Uterus (tissue), 4 donors: ENCODE data around the gene MFSD2A. TPM values are rescaled to one million over a fixed set of nuclear protein-coding genes. Genes with fewer than 3 reads are reported as not detected.
A peak's percentile ranks its signal among the peaks of the same experiment; 100 is the strongest.
"Not testable (repeated sequence)": the region's sequence is repeated elsewhere in the genome, so short reads cannot be mapped to it uniquely, and the experiment has no call there.

Experiments
- DNase-seq, 2 donors: peaks; one replicate each; pipeline ENCODE4 v3.0.0-alpha.2; 2019 to 2020
- H3K27ac ChIP-seq, 2 donors: fragments of 200-600 bp; sonication (generic); 1 replicate in 1 of 2; 2 replicates in 1 of 2; pipeline ENCODE4 v1.5.1; 2016 to 2018
- H3K27me3 ChIP-seq, 2 donors: fragments of 200-600 bp; sonication (generic); one replicate each; pipeline ENCODE4 v1.5.1; 2018 to 2019; ENCODE audit warnings: control low read depth in 1 of 2
- H3K36me3 ChIP-seq, 2 donors: fragments of 200-600 bp; sonication (generic); one replicate each; pipeline ENCODE4 v1.5.1; 2019; ENCODE audit warnings: control low read depth in 1 of 2
- H3K4me1 ChIP-seq, 2 donors: fragments of 200-600 bp; sonication (generic); one replicate each; pipeline ENCODE4 v1.5.1; 2018 to 2019; ENCODE audit warnings: control low read depth in 1 of 2
- H3K4me3 ChIP-seq, 2 donors: fragments of 200-600 bp; sonication (generic); 1 replicate in 1 of 2; 2 replicates in 1 of 2; pipeline ENCODE4 v1.5.1; 2018 to 2019; ENCODE audit warnings: mild to moderate bottlenecking in 1 of 2
- H3K9me3 ChIP-seq, 2 donors: fragments of 200-600 bp; sonication (generic); one replicate each; pipeline ENCODE4 v1.5.1; 2019; ENCODE audit warnings: control low read depth in 1 of 2
- CTCF ChIP-seq, 4 experiments: fragments of 200-600 bp in 2 of 4; fragments of 450-650 bp in 2 of 4; sonication (generic) in 2 of 4; IDR thresholded peaks; one replicate each; pipeline ENCODE4 v1.5.1; 2016 to 2019; ENCODE audit warnings: antibody characterized with exemption in 4 of 4, mild to moderate bottlenecking in 2 of 4, moderate library complexity in 1 of 4
- POLR2A ChIP-seq, 2 donors: fragments of 450-650 bp; IDR thresholded peaks; one replicate each; pipeline ENCODE4 v1.6.1; 2016; ENCODE audit warnings: antibody characterized with exemption in 2 of 2, mild to moderate bottlenecking in 1 of 2, moderate library complexity in 1 of 2
- intact Hi-C: fragments of 100-400 bp; cut with DNase I; formaldehyde crosslinking; loops from one replicate; pipeline ENCODE4 v1.15.1; 2023; ENCODE audit warnings: low total_unique reads
- total RNA-seq, 4 donors: library from RNA; depleted of rRNA in 3 of 4; stranded (reverse); fragments of >200 nt in 3 of 4; gene quantifications; one replicate each; pipeline versions ENCODE4 v1.1.0 to v1.2.4, GENCODE V29; 2014 to 2023
- donor health status: DM: yes; HTN: yes; CAD: no.

The MFSD2A gene
- total RNA-seq, 4 donors from 2014 or later: 2.0 to 16.2 (median 6.5) TPM

- H3K4me3 ChIP-seq: no peak overlapping the region
- H3K27ac ChIP-seq: no peak overlapping the region
- H3K4me1 ChIP-seq: no peaks in the 10 kb centered on the region
- no peaks in the 10 kb centered on the region for H3K36me3 ChIP-seq
- H3K9me3 ChIP-seq: no peaks in the 10 kb centered on the region
- no peak for DNase-seq
- intact Hi-C loops: no loop called here
- H3K27me3 ChIP-seq: no peaks in the 10 kb centered on the region
- TF ChIP-seq CTCF (IDR thresholded peaks at IDR 0.05) (no peak), POLR2A (IDR thresholded peaks at IDR 0.05) (no peak)
These were observed 44.7 kb upstream of the MFSD2A start for GRCh38 chr1:39910263-39910662.

DNA sequence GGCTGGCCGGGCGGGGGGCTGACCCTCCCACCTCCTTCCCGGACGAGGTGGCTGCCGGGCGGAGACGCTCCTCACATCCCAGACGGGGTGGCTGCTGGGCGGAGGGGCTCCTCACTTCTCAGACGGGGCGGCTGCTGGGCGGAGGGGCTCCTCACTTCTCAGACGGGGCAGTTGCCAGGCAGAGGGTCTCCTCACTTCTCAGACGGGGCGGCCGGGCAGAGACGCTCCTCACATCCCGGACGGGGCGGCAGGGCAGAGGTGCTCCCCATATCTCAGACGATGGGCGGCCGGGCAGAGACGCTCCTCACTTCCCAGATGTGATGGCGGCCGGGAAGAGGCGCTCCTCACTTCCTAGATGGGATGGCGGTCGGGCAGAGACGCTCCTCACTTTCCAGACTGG is 41.8 kb upstream of the MFSD2A start:
- H3K4me1 ChIP-seq, H3K36me3 ChIP-seq, H3K27ac ChIP-seq, intact Hi-C loops, H3K4me3 ChIP-seq, H3K27me3 ChIP-seq, DNase-seq, H3K9me3 ChIP-seq: not testable (repeated sequence)

DNA sequence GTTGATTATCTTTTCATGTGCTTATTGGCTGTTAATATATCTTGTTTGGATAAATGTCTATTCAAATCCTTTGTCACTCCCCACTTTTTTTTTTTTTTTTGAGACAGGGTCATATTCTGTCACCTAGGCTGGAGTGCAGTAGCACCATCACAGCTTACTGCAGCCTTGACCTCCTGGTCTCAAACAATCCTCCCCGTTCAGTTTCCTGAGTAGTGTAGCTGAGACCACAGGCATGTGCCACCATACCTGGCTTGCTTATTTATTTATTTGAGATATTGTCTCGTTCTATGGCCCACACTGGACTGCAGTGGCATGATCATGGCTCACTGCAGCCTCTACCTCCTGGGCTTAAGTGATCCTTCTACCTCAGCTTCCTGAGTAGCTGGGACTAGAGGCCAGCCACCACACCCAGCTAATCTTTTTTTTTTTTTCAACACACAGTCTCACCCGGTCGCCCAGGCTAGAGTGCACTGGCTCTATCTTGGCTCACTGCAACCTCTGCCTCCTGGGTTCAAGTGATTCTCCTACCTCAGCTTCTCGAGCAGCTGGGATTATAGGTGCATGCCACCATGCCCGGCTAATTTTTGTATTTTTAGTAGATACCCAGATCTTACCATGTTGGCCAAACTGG is 39.3 kb upstream of the MFSD2A start:
- Histone ChIP-seq H3K27ac (no peak overlapping the region), H3K4me3 (no peak overlapping the region), H3K27me3 (no peaks in the 10 kb centered on the region), H3K36me3 (no peaks in the 10 kb centered on the region), H3K4me1 (no peaks in the 10 kb centered on the region), H3K9me3 (no peaks in the 10 kb centered on the region)
- intact Hi-C loops: no loop called here
- TF ChIP-seq CTCF (IDR thresholded peaks at IDR 0.05) (no peak), POLR2A (IDR thresholded peaks at IDR 0.05) (no peak)
- no peak for DNase-seq

DNA sequence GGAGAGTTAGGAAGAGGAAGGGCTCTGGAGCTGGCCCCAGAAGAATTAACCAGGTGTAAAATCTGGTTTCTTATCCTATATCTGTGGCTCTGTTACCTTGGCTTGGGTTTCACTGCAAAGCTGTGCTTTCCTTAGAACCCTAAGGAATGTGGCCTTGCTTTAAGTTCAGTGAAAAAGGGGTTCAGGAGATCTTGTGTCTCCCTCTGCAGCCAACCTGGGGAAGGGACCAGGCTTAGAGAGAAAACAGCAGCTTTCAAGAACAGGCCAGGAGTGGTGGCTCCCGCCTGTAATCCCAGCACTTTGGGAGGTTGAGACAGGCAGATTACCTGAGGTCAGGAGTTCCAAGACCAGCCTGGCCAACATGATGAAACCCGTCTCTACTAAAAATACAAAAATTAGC is 37.1 kb upstream of the MFSD2A start:
- H3K36me3 ChIP-seq: no peaks in the 10 kb centered on the region
- H3K4me3 ChIP-seq: no peak overlapping the region
- no peaks in the 10 kb centered on the region for H3K4me1 ChIP-seq
- H3K27me3 ChIP-seq: no peaks in the 10 kb centered on the region
- H3K27ac ChIP-seq: no peak overlapping the region
- H3K9me3 ChIP-seq: no peaks in the 10 kb centered on the region
- intact Hi-C loops: no loop called here
- TF ChIP-seq POLR2A (IDR thresholded peaks at IDR 0.05) (no peak), CTCF (IDR thresholded peaks at IDR 0.05) (no peak)
- DNase-seq: no peak

GRCh38 chr1:39919545-39919944 is 35.4 kb upstream of the MFSD2A start:
- Histone ChIP-seq H3K9me3 (no peaks in the 10 kb centered on the region), H3K4me3 (no peak overlapping the region), H3K36me3 (no peaks in the 10 kb centered on the region), H3K4me1 (no peaks in the 10 kb centered on the region), H3K27ac (no peak overlapping the region), H3K27me3 (no peaks in the 10 kb centered on the region)
- no peak for TF ChIP-seq POLR2A (IDR thresholded peaks at IDR 0.05)
- peak; percentile 47 to 72 (median 58) for TF ChIP-seq CTCF (IDR thresholded peaks at IDR 0.05)
- intact Hi-C loops: no loop called here
- DNase-seq: peak in 1 of 2 donors; percentile 67

DNA sequence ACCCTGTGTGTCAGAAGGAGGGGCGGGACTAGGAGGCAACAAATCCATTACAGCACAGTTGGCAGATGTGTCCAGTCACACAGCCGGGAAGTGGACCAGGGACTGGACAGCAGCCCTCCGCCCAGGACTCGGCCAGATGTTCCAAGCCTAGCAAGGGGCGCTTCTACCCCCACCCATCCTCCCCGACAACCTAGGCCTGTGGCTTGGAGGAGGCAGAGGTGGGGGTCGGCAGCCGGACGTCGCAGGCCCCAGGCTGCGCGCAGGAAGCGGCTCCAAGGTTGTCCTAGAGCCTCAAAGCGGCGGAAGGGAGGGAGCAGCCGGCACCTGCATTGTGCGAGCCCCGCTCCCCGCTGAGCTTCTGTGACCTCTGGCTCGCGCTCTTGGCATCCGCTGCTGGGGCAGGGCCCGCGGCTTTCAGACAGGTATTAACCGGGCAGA is 32.7 kb upstream of the MFSD2A start:
- no peak for DNase-seq
- no peak overlapping the region for H3K4me3 ChIP-seq
- intact Hi-C loops: no loop called here
- no peaks in the 10 kb centered on the region for H3K4me1 ChIP-seq
- TF ChIP-seq CTCF (IDR thresholded peaks at IDR 0.05) (no peak), POLR2A (IDR thresholded peaks at IDR 0.05) (no peak)
- no peaks in the 10 kb centered on the region for H3K36me3 ChIP-seq
- no peak overlapping the region for H3K27ac ChIP-seq
- H3K27me3 ChIP-seq: no peaks in the 10 kb centered on the region
- no peaks in the 10 kb centered on the region for H3K9me3 ChIP-seq
